Liver (tissue), 9 donors: ENCODE results near the gene HTR4. TPM values are rescaled to one million over a fixed set of nuclear protein-coding genes. Genes with fewer than 3 reads are reported as not detected.

ENCODE experiments used
- DNase-seq: peaks from one replicate; pipeline ENCODE4 v3.0.0-alpha.2; 2017; ENCODE audit warnings: low spot score
- H3K27ac ChIP-seq, 2 donors: one replicate each; pipeline ENCODE4 v1.7.0; 2013; ENCODE audit warnings: inconsistent platforms in 2 of 2, low read length in 2 of 2, control low read depth in 1 of 2, low read depth in 1 of 2, mild to moderate bottlenecking in 1 of 2
- H3K27me3 ChIP-seq, 4 donors: one replicate each; pipeline versions ENCODE4 v1.6.1 to v1.7.0; 2013; ENCODE audit warnings: low read length in 3 of 4, inconsistent platforms in 1 of 4, mild to moderate bottlenecking in 1 of 4, moderate library complexity in 1 of 4; ENCODE audit not compliant: control insufficient read depth in 4 of 4, insufficient read depth in 4 of 4
- H3K36me3 ChIP-seq, 4 donors: one replicate each; pipeline versions ENCODE4 v1.6.1 to v1.7.0; 2013; ENCODE audit warnings: low read length in 3 of 4, mild to moderate bottlenecking in 3 of 4, low read depth in 1 of 4, moderate library complexity in 1 of 4; ENCODE audit not compliant: control insufficient read depth in 4 of 4, insufficient read depth in 3 of 4
- H3K4me1 ChIP-seq, 4 donors: one replicate each; pipeline versions ENCODE4 v1.6.1 to v1.7.0; 2013; ENCODE audit warnings: low read length in 3 of 4, mild to moderate bottlenecking in 3 of 4, moderate library complexity in 1 of 4; ENCODE audit not compliant: control insufficient read depth in 4 of 4, insufficient read depth in 4 of 4
- H3K4me3 ChIP-seq, 3 donors: one replicate each; pipeline versions ENCODE4 v1.6.1 to v1.7.0; 2013; ENCODE audit warnings: low read length in 3 of 3, control low read depth in 1 of 3, low read depth in 1 of 3, mild to moderate bottlenecking in 1 of 3
- H3K9ac ChIP-seq, 2 donors: one replicate each; pipeline ENCODE4 v1.7.0; 2013; ENCODE audit warnings: low read length in 2 of 2, mild to moderate bottlenecking in 2 of 2, moderate library complexity in 2 of 2, control low read depth in 1 of 2, low read depth in 1 of 2
- H3K9me3 ChIP-seq, 4 donors: one replicate each; pipeline versions ENCODE4 v1.6.1 to v1.7.0; 2013; ENCODE audit warnings: low read length in 3 of 4; ENCODE audit not compliant: control insufficient read depth in 4 of 4
- EGR1 ChIP-seq, 2 donors: IDR thresholded peaks; 2 replicates each; pipeline ENCODE4 v1.6.1; 2016 to 2018; ENCODE audit warnings: antibody characterized with exemption in 2 of 2, low read depth in 2 of 2
- FOXA1 ChIP-seq: IDR thresholded peaks from 2 replicates; pipeline ENCODE4 v1.6.1; 2016; ENCODE audit warnings: antibody characterized with exemption
- FOXA2 ChIP-seq: IDR thresholded peaks from 2 replicates; pipeline ENCODE4 v1.6.1; 2016; ENCODE audit warnings: antibody characterized with exemption
- GABPA ChIP-seq, 2 donors: IDR thresholded peaks in 1 of 2; conservative IDR thresholded peaks in 1 of 2; 2 replicates each; pipeline ENCODE4 v1.6.1; 2016; ENCODE audit warnings: antibody characterized with exemption in 2 of 2, mild to moderate bottlenecking in 1 of 2, moderate library complexity in 1 of 2
- HNF4A ChIP-seq, 2 donors: conservative IDR thresholded peaks; 2 replicates each; pipeline ENCODE4 v1.6.1; 2016; ENCODE audit warnings: antibody characterized with exemption in 2 of 2, mild to moderate bottlenecking in 2 of 2
- HNF4G ChIP-seq: IDR thresholded peaks from 2 replicates; pipeline ENCODE4 v1.6.1; 2016; ENCODE audit warnings: antibody characterized with exemption
- JUND ChIP-seq, 2 donors: IDR thresholded peaks; 2 replicates each; pipeline ENCODE4 v1.6.1; 2016; ENCODE audit warnings: antibody characterized with exemption in 2 of 2
- MAX ChIP-seq: IDR thresholded peaks from 2 replicates; pipeline ENCODE4 v1.6.1; 2016; ENCODE audit warnings: antibody characterized with exemption
- NR2F2 ChIP-seq: IDR thresholded peaks from 2 replicates; pipeline ENCODE4 v1.6.1; 2016; ENCODE audit warnings: antibody characterized with exemption
- RAD21 ChIP-seq, 2 donors: IDR thresholded peaks; 2 replicates each; pipeline ENCODE4 v1.6.1; 2016; ENCODE audit warnings: antibody characterized with exemption in 2 of 2, mild to moderate bottlenecking in 2 of 2
- REST ChIP-seq: IDR thresholded peaks from 2 replicates; pipeline ENCODE4 v1.6.1; 2016; ENCODE audit warnings: antibody characterized with exemption, mild to moderate bottlenecking
- RXRA ChIP-seq, 2 donors: IDR thresholded peaks; 2 replicates each; pipeline ENCODE4 v1.6.1; 2017 to 2018; ENCODE audit warnings: antibody characterized with exemption in 2 of 2, mild to moderate bottlenecking in 1 of 2
- SP1 ChIP-seq: IDR thresholded peaks from 2 replicates; pipeline ENCODE4 v1.6.1; 2018; ENCODE audit warnings: antibody characterized with exemption, mild to moderate bottlenecking
- TAF1 ChIP-seq: conservative IDR thresholded peaks from 2 replicates; pipeline ENCODE4 v1.6.1; 2016; ENCODE audit warnings: antibody characterized with exemption, mild to moderate bottlenecking
- YY1 ChIP-seq: IDR thresholded peaks from 2 replicates; pipeline ENCODE4 v1.6.1; 2016; ENCODE audit warnings: antibody characterized with exemption, mild to moderate bottlenecking
- ZBTB33 ChIP-seq: IDR thresholded peaks from 2 replicates; pipeline ENCODE4 v1.6.1; 2016; ENCODE audit warnings: antibody characterized with exemption
- WGBS: extraction: QIAGEN DNeasy Blood & Tissue Kit; methylation state at CpG from one replicate; pipeline ENCODE4 v1.1.7; 2013; 5-methylcytosine and 5-hydroxymethylcytosine counted together
- polyA plus RNA-seq, 2 donors: library from polyadenylated mRNA; stranded (reverse) in 1 of 2; unstranded in 1 of 2; fragments of 200-250 nt in 1 of 2; fragments of >200 nt in 1 of 2; fragmentation: Nextera tagmentation in 1 of 2; extraction: Ambion mirVana in 1 of 2; gene quantifications; one replicate each; pipeline versions ENCODE4 v1.2.1 to v1.2.3, GENCODE V29; 2013 to 2015
- total RNA-seq, 2 donors: library from RNA; depleted of rRNA; stranded (reverse); fragments of >200 nt; gene quantifications; one replicate each; pipeline ENCODE4 v1.2.3, GENCODE V29; 2014
- TF ChIP-seq, protein P1 (sequence below): IDR thresholded peaks from 2 replicates; pipeline ENCODE4 v1.6.1; 2016; ENCODE audit warnings: antibody characterized with exemption
- TF ChIP-seq, protein P2 (sequence below): fragments of 150-350 bp; IDR thresholded peaks from 2 replicates; pipeline ENCODE4 v1.5.1; 2017; ENCODE audit warnings: improper control_type of control experiment, low read depth, low read length; ENCODE audit not compliant: missing input control
- donor health status: healthy.
- donor health status: healthy.
- donor health status: healthy.
- donor health status: healthy.
- donor health status: healthy.

HTR4 gene
- total and polyA plus RNA-seq, 4 donors, result 0.19 to 2.4 (median 0.98) TPM

GRCh38 chr5:148636353-148636752 is 18.0 kb downstream of the HTR4 start:
- Histone ChIP-seq H3K27ac (no peak overlapping the region), H3K9ac (no peak overlapping the region), H3K9me3 (no peaks in the 10 kb centered on the region), H3K36me3 (no peaks in the 10 kb centered on the region), H3K4me3 (no peak overlapping the region), H3K4me1 (peaks cover 0 to 3% (median under 1%) of the 10 kb centered on the region in 4 donors), H3K27me3 (no peaks in the 10 kb centered on the region)
- no peak for DNase-seq
- WGBS, result 72% methylated on average over 3 of the region's 3 CpGs
- TF ChIP-seq, protein P1, sequence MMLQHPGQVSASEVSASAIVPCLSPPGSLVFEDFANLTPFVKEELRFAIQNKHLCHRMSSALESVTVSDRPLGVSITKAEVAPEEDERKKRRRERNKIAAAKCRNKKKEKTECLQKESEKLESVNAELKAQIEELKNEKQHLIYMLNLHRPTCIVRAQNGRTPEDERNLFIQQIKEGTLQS, result no peak
- TF ChIP-seq REST (no peak), MAX (no peak), FOXA2 (no peak), TAF1 (no peak), RXRA (IDR thresholded peaks at IDR 0.05) (no peak), NR2F2 (no peak), GABPA (IDR thresholded peaks at IDR 0.05 in 1 of 2, conservative IDR thresholded peaks at IDR 0.05 in 1 of 2) (no peak), HNF4A (conservative IDR thresholded peaks at IDR 0.05) (no peak), EGR1 (IDR thresholded peaks at IDR 0.05; ENCODE audit: low read depth in 2 of 2) (no peak), YY1 (no peak), HNF4G (no peak), FOXA1 (no peak), RAD21 (IDR thresholded peaks at IDR 0.05) (no peak), ZBTB33 (no peak), SP1 (no peak), JUND (IDR thresholded peaks at IDR 0.05) (no peak)
- TF ChIP-seq, protein P2, sequence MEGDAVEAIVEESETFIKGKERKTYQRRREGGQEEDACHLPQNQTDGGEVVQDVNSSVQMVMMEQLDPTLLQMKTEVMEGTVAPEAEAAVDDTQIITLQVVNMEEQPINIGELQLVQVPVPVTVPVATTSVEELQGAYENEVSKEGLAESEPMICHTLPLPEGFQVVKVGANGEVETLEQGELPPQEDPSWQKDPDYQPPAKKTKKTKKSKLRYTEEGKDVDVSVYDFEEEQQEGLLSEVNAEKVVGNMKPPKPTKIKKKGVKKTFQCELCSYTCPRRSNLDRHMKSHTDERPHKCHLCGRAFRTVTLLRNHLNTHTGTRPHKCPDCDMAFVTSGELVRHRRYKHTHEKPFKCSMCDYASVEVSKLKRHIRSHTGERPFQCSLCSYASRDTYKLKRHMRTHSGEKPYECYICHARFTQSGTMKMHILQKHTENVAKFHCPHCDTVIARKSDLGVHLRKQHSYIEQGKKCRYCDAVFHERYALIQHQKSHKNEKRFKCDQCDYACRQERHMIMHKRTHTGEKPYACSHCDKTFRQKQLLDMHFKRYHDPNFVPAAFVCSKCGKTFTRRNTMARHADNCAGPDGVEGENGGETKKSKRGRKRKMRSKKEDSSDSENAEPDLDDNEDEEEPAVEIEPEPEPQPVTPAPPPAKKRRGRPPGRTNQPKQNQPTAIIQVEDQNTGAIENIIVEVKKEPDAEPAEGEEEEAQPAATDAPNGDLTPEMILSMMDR, result no peak
